IPS-20b (cell line): ENCODE data around the gene TMEM255B.

Source experiments
- H3K27ac ChIP-seq: one replicate; pipeline ENCODE4 v1.5.1; 2013; ENCODE audit warnings: low read length
- H3K27me3 ChIP-seq: 2 replicates; pipeline ENCODE4 v1.6.1; 2013; ENCODE audit warnings: mild to moderate bottlenecking, low read length, inconsistent platforms; ENCODE audit not compliant: insufficient read depth
- H3K36me3 ChIP-seq: 2 replicates; pipeline ENCODE4 v1.6.1; 2013; ENCODE audit warnings: low read depth, mild to moderate bottlenecking, inconsistent platforms, low read length, moderate library complexity; ENCODE audit not compliant: insufficient read depth
- H3K4me1 ChIP-seq: 2 replicates; pipeline ENCODE4 v1.6.1; 2013; ENCODE audit warnings: mild to moderate bottlenecking, control low read depth, inconsistent platforms, low read length, moderate library complexity; ENCODE audit not compliant: insufficient read depth
- H3K4me3 ChIP-seq: 2 replicates; pipeline ENCODE4 v1.5.1; 2013; ENCODE audit warnings: mild to moderate bottlenecking, low read length, inconsistent platforms
- H3K9ac ChIP-seq: 2 replicates; pipeline ENCODE4 v1.6.1; 2013; ENCODE audit warnings: low read depth, mild to moderate bottlenecking, inconsistent platforms, low read length, moderate library complexity
- H3K9me3 ChIP-seq: 2 replicates; pipeline ENCODE4 v1.6.1; 2013; ENCODE audit warnings: mild to moderate bottlenecking, low read depth, low read length, inconsistent platforms; ENCODE audit not compliant: insufficient read depth

TMEM255B gene

DNA sequence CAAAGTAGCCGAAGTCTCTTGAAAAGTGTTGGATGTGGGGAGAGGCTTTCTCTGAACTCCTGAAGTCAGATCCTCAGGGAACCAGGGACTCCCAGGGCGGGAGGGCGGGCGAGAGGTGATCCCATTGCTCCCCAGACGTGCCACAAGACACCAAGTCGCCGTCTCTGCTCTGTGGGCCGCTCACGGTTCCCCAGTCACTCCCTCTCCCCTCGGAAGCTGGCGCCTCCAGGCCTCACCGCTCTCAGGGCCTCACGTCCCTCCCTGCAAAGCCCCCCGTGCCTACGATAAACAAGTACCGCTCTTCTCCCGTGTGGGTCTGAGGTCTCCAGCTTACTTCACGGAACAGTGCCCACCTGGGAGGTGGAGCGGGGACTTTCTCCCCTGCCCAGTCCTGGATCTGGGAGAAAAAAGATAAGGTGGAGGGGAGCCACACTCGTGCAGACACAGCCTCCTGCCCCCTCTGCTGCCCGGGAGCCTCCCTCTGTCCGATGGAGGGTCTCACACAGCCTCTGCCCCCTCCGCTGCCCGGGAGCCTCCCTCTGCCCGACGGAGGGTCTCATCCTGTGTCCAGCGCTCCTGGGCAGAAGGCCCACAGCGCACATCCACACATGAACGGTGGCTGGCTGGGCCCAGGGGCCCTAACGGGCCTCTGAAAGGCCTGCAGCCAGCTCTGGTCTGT is 54.2 kb downstream of the TMEM255B start:
- Histone ChIP-seq H3K4me1 (no peaks in the 10 kb centered on the region), H3K9me3 (peaks cover 7% of the 10 kb centered on the region), H3K9ac (no peak overlapping the region), H3K4me3 (no peak overlapping the region), H3K27ac (no peak overlapping the region), H3K27me3 (no peaks in the 10 kb centered on the region), H3K36me3 (no peaks in the 10 kb centered on the region)

DNA sequence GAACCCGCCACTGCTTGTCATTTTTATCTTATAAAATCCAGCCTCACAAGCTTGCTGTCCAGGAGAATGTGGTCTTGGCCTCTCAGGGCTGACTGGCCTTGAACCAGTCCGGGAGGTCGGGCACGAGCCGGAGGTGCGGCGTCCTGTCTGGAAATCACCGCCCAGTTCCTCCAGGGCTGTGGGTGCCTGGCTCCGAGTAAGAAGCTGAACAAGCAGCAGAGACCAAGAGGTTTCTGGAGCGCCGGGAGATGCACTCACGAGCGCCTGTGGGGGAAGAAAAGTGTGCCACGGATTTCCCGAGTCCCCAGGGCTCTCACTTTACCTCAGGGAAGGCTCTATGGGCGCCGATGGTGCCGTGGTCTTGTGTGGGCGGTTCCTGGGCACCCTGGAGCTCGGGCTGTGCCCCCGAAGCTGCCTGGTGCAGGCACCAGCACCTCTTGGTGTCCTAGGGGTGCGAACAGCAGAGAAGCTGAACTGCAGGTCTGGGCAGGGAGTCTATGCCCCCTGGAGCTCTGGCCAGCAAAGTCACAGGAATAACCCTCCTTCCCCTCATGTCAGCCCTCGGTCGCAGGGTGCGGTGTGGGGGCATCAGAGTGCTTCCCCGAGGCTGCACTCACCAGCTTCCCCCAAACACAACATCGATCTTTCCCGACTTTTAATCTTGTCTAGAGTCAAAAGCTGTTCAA is 54.9 kb downstream of the TMEM255B start:
- Histone ChIP-seq H3K9ac (no peak overlapping the region), H3K27ac (no peak overlapping the region), H3K4me1 (no peaks in the 10 kb centered on the region), H3K9me3 (no peaks in the 10 kb centered on the region), H3K4me3 (no peak overlapping the region), H3K27me3 (no peaks in the 10 kb centered on the region), H3K36me3 (no peaks in the 10 kb centered on the region)

DNA sequence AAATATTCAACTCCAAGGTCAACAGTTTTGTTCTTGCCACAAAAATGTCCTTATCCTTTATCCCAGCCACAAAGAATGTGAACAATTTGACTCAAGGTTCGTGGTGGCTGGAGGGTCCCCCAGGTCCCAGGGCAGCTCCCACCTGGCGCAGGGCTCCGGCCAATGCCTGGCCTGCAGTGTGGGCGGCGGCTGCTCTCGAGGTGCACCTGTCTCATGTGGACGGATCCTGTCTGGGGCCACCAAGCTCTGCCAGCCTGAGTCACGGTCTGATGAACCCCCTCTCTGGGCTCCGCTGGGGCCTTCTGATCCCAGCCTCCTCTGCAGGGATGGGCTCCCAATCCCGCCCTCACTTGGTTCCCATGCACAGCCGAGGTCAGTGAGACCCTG is 55.4 kb downstream of the TMEM255B start:
- no peaks in the 10 kb centered on the region for H3K9me3 ChIP-seq
- no peak overlapping the region for H3K9ac ChIP-seq
- H3K4me3 ChIP-seq = no peak overlapping the region
- no peaks in the 10 kb centered on the region for H3K4me1 ChIP-seq
- no peaks in the 10 kb centered on the region for H3K27me3 ChIP-seq
- H3K27ac ChIP-seq = no peak overlapping the region
- no peaks in the 10 kb centered on the region for H3K36me3 ChIP-seq

DNA sequence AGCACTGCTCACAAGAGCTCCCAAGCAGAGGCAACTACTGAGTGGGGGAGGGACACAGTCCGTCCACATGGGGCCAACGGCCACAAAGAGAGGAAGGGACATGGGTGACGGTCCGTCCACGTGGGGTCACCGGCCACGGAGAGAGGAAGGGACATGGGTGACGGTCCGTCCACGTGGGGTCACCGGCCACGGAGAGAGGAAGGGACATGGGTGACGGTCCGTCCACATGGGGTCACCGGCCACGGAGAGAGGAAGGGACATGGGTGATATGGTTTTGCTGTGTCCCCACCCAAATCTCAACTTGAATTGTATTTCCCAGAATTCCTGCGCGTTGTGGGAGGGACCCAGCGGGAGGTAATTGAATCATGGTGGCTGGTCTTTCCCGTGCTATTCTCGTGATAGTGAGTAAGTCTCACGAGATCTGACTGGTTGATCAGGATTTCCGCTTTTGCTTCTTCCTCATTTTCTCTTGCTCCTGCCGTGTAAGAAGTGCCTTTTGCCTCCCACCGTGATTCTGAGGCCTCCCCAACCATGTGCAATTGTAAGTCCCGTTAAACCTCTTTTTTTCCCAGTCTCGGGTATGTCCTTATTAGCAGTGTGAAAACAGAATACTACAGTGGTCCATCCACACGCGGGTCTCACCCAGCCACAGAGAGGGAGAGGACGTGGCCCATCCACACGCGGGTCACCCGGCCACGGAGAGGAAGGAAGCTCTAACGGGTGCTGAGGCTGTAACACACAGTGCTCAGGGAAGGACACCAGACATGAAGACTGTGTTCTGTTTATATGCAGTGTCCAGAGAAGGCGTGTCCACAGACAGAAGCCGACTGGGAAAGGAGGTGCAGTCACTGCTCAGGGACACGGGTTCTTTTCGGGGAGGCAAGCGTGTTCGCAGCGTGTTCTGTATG is 56.4 kb downstream of the TMEM255B start:
- Histone ChIP-seq H3K4me1 (no peaks in the 10 kb centered on the region), H3K27ac (no peak overlapping the region), H3K4me3 (no peak overlapping the region), H3K27me3 (no peaks in the 10 kb centered on the region), H3K36me3 (no peaks in the 10 kb centered on the region), H3K9me3 (no peaks in the 10 kb centered on the region), H3K9ac (no peak overlapping the region)

DNA sequence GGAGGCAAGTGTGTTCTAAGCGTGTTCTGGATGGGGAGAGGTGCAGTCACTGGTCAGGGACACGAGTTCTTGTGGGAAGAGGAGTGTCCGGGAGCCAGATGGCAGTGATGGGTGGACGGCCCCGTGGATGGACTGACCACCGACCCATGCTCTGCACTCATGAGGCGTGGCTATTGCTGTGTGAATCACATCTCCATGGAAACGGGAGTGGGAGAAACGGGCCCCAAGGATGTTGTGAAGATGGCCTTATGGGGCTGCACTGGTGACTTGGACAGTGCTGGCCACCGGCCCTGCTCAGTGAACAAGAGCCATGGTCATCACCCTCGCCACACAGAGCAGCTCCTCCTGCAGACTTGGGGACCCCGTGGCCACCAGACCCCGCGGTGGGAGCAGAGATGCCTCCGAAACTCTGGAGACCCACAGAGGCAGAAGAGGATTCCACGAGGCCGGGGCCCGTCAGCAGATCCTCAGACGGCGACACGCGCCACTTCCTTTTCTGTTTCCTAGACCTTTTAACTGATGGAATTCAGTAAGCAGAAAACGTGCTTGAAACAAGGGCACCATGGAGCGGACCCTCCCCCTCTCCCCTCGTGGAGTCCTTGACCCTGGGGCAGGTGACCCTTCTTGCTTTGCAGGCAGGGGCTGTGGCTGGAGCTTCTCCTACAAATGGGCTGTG is 57.4 kb downstream of the TMEM255B start:
- no peaks in the 10 kb centered on the region for H3K9me3 ChIP-seq
- no peaks in the 10 kb centered on the region for H3K4me1 ChIP-seq
- H3K4me3 ChIP-seq = no peak overlapping the region
- no peak overlapping the region for H3K9ac ChIP-seq
- no peak overlapping the region for H3K27ac ChIP-seq
- no peaks in the 10 kb centered on the region for H3K36me3 ChIP-seq
- H3K27me3 ChIP-seq = no peaks in the 10 kb centered on the region

DNA sequence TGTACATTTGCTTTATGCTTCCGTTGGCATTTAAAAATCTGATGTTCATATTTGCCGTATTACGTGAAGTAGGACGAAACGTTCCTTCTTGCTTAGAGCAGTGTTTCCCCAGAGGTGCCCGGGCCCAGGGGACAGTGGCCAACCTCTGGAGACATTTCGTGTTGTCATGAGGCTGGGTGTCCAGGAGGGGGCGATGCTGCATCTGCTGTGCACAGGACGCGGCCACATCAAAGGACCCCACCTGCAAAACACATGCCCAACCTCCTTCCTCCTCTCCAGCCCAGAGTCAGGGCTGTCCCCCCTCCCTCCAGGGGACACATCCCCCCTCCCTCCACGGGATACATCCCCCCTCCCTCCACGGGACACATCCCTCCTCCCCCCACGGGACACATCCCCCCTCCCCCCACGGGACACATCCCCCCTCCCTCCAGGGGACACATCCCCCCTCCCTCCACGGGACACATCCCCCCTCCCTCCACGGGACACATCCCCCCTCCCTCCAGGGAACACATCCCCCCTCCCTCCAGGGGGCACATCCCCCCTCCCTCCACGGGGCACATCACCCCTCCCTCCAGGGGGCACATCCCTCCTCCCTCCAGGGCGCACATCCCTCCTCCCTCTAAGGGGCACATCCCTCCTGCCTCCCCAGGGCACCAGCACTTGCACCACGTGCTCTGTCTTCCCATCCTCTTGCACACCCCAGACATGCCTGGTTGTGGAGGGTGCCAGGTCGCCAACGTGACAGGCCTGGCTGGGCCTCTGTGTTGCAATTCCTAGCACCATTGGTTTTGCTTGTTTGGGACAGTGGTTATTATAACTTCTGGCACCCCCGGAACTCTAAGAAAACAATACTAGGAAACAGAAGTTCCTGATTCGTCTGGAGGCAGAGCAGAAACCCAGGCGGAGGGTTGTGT is 58.2 kb downstream of the TMEM255B start:
- H3K9ac ChIP-seq = no peak overlapping the region
- no peak overlapping the region for H3K4me3 ChIP-seq
- H3K9me3 ChIP-seq = no peaks in the 10 kb centered on the region
- H3K36me3 ChIP-seq = no peaks in the 10 kb centered on the region
- H3K27me3 ChIP-seq = no peaks in the 10 kb centered on the region
- no peaks in the 10 kb centered on the region for H3K4me1 ChIP-seq
- no peak overlapping the region for H3K27ac ChIP-seq

DNA sequence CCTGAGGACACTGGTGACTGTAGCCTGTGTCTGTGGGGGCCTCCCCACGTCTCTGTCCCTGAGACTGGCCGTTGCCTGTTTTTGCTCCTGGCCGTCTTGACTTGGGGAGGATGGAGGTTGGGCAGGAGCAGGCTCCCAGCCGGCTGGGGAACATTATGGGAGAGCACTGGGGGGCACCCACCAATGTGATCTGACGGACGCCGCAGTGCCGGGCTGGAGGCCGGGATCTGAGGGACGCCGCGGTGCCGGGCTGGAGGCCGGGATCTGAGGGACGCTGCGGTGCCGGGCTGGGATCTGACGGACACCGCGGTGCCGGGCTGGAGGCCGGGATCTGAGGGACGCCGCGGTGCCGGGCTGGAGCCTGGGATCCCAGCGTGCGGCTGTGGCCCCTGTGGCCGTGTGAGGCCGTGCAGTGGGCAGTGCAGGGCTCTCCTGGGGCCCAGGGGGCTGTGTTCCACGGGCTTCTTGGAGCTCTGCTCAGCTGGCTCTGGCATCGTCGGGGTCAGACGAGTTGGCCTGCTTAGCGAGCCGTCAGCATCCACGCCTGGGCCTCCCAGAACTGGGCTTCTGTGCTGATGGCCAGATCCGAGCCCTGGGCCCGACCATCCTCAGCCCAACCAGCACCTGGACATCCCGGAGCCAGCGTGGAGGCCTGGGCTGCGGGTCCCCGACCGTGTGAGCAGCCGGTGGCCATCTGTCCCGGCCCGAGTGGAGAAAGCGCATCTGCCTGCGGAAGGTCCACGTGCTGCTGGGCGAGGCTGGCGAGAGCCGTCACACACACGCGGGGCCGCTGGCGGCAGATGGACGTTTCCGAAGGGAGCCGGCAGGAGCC is 59.0 kb downstream of the TMEM255B start:
- H3K9me3 ChIP-seq = no peaks in the 10 kb centered on the region
- no peak overlapping the region for H3K27ac ChIP-seq
- H3K9ac ChIP-seq = no peak overlapping the region
- H3K36me3 ChIP-seq = no peaks in the 10 kb centered on the region
- H3K27me3 ChIP-seq = no peaks in the 10 kb centered on the region
- no peak overlapping the region for H3K4me3 ChIP-seq
- no peaks in the 10 kb centered on the region for H3K4me1 ChIP-seq

DNA sequence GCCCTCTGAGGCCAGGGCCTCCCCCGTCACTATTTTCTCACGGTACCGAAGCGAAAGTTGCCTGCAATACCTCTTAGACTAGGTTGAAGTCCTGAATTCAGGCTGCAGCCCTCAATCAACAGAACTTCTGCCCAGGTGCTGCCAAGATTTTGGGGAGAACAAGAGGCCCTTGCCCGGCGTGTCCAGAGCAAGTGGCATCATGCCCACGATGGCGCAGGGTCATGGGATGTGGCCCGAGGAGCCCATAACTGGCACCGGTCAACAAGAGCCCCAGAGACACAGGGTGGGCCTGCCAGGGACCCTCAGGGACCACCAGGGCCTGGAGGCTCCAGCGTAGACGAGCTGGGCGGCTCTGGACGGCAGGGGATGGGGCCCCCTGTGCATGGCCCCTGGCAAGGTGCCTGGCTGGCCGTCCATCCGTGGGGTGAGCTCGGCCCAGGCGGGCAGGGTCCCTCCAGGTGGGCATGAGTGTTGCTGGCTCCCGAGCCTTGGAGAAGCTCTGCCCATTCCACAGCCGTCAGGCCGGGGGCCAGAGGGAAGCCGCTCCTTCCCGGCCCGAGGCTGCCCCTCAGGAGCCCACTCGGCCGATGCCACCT is 59.8 kb downstream of the TMEM255B start:
- Histone ChIP-seq H3K4me1 (no peaks in the 10 kb centered on the region), H3K27me3 (no peaks in the 10 kb centered on the region), H3K4me3 (no peak overlapping the region), H3K9ac (no peak overlapping the region), H3K27ac (no peak overlapping the region), H3K9me3 (no peaks in the 10 kb centered on the region), H3K36me3 (no peaks in the 10 kb centered on the region)

DNA sequence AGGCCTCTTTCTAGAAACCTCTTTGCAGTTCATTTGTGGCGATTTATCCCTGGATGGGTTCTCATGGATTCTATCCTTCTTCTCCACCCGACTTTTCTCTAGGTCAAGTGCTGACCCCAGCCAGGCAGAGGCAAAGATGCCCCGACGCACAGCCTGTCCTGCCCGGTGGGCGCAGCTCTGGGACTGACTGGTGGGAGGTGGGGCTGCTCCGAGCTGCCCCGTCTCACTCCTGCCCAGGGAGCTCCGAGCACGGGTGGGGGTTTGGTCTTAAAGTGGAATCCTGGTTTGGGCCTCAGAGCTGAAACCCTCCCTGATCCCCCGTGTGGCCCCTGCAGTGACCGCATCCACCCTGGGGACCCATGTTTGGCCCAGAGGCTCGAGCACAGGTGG is 60.3 kb downstream of the TMEM255B start:
- H3K36me3 ChIP-seq = no peaks in the 10 kb centered on the region
- H3K4me1 ChIP-seq = no peaks in the 10 kb centered on the region
- no peak overlapping the region for H3K27ac ChIP-seq
- H3K9ac ChIP-seq = no peak overlapping the region
- no peaks in the 10 kb centered on the region for H3K9me3 ChIP-seq
- H3K4me3 ChIP-seq = no peak overlapping the region
- no peaks in the 10 kb centered on the region for H3K27me3 ChIP-seq
